ENCODE data around the gene SCN11A. TPM values are rescaled to one million over a fixed set of nuclear protein-coding genes. Genes with fewer than 3 reads are reported as not detected.
"Not testable (repeated sequence)": the region's sequence is repeated elsewhere in the genome, so short reads cannot be mapped to it uniquely, and the experiment has no call there.

Gene SCN11A
- total RNA-seq, 1 experiment from 2014 or later, result not detected

DNA sequence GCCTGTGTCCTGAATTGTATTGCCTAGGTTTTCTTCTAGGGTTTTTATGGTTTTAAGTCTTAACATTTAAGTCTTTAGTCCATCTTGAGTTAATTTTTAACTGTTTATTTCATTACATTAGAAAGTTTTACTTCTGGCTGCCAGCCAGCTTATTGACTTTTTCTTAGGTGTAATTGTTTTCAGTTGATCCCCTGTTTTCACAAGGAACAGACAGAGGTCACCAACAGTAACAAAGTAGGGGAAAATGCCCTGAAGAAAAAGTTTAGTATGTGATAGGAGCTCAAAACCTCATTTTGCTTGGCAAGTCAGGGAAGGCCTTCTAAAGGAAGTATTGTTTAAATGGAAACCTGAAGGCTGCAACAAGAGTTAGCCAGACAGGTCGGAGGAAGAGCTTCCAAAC, 10.4 kb upstream of the SCN11A start:
- no peaks in the 10 kb centered on the region for H3K4me1 ChIP-seq (ENCODE audit: insufficient read depth, low read length)
- intact Hi-C loops (cut with micrococcal nuclease), result no loop called here
- ATAC-seq (no peak), DNase-seq (no peak)
- H3K36me3 ChIP-seq (ENCODE audit: low read depth, low read length), result peaks cover under 1% of the 10 kb centered on the region; the same call in 1 of the 2 replicates
- no peaks in the 10 kb centered on the region for H3K9me2 ChIP-seq (replicated peaks; ENCODE audit: low read length)
- no peak overlapping the region for H3K27ac ChIP-seq (ENCODE audit: low read length)
- no peak overlapping the region for H3K4me3 ChIP-seq (ENCODE audit: low read length)
- no peaks in the 10 kb centered on the region for H4K20me1 ChIP-seq (ENCODE audit: low read length)
- peaks cover 18% of the 10 kb centered on the region for H3K79me2 ChIP-seq (ENCODE audit: low read length)
- POLR2A ChIA-PET (ENCODE audit: unreplicated experiment), result interaction anchor here (0.6 kb wide), 1 partner anchor 12 kb away, joined by 5 read pairs; no protein-coding TSS in a partner anchor
- BruUV-seq (replicated peaks), result no TSS peak
- no peak overlapping the region for H3K4me2 ChIP-seq (ENCODE audit: low read length)
- H2AFZ ChIP-seq (ENCODE audit: low read length), result no peak overlapping the region
- TF ChIP-seq EZH2phosphoT487 (IDR thresholded peaks at IDR 0.05; ENCODE audit: borderline replicate concordance, low read length), result no peak
- TF ChIP-seq CTCF (conservative IDR thresholded peaks at IDR 0.05; ENCODE audit: low read depth, low read length), result no peak
- TF ChIP-seq EZH2 (IDR thresholded peaks at IDR 0.05; ENCODE audit: low read length, unreplicated experiment), result no peak
- H3F3A ChIP-seq (ENCODE audit: low read length, unreplicated experiment), result no peaks in the 10 kb centered on the region
- no peaks in the 10 kb centered on the region for H3K9me3 ChIP-seq (ENCODE audit: low read length)
- H3K27me3 ChIP-seq (ENCODE audit: low read length), result no peaks in the 10 kb centered on the region
- CTCF ChIA-PET, result no interaction called here
- no peak overlapping the region for H3K9ac ChIP-seq (ENCODE audit: low read length)

DNA sequence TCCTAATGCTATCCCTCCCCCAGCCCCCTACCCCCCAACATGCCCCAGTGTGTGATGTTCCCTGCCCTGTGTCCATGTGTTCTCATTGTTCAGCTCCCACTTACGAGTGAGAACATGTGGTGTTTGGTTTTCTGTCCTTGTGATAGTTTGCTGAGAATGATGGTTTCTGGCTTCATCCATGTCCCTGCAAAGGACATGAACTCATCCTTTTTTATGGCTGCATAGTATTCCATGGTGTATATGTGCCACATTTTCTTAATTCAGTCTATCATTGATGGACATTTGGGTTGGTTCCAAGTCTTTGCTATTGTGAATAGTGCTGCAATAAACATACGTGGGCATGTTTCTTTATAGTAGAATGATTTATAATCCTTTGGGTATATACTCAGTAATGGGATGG, 9.5 kb upstream of the SCN11A start:
- H3K36me3 ChIP-seq (ENCODE audit: low read depth, low read length); H3K27me3 ChIP-seq (ENCODE audit: low read length); H3K4me3 ChIP-seq (ENCODE audit: low read length); intact Hi-C loops (cut with micrococcal nuclease); POLR2A ChIA-PET (ENCODE audit: unreplicated experiment); H3K9me2 ChIP-seq (replicated peaks; ENCODE audit: low read length); DNase-seq; H3K4me2 ChIP-seq (ENCODE audit: low read length); H3K4me1 ChIP-seq (ENCODE audit: insufficient read depth, low read length); H3F3A ChIP-seq (ENCODE audit: low read length, unreplicated experiment); CTCF ChIA-PET; H4K20me1 ChIP-seq (ENCODE audit: low read length); BruUV-seq (replicated peaks); ATAC-seq; H3K9me3 ChIP-seq (ENCODE audit: low read length); H3K27ac ChIP-seq (ENCODE audit: low read length); H2AFZ ChIP-seq (ENCODE audit: low read length); H3K9ac ChIP-seq (ENCODE audit: low read length): not testable (repeated sequence)
- peaks cover 22% of the 10 kb centered on the region for H3K79me2 ChIP-seq (ENCODE audit: low read length)

DNA sequence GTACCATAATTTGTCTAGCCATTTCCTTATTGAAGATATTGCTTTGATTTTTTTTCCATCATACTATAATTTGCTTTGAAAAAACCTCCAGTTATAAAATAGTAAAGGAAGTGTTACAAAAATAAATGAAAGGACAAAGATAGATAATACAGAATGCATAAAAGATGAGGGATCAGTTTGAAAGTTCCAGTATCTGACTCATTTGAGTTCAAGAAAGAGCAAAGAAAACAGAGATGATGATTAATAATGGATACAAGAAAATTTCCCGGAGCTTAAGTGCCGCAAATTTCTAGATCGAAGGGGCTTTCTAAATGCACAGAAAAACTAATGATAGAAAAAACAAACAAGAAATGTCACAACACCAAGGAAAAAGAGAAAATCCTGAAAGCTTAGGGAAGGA, 4.4 kb upstream of the SCN11A start:
- no peaks in the 10 kb centered on the region for H3K9me2 ChIP-seq (replicated peaks; ENCODE audit: low read length)
- DNase-seq (no peak), ATAC-seq (no peak)
- H3F3A ChIP-seq (ENCODE audit: low read length, unreplicated experiment), result no peaks in the 10 kb centered on the region
- no peak overlapping the region for H3K4me3 ChIP-seq (ENCODE audit: low read length)
- intact Hi-C loops (cut with micrococcal nuclease), result no loop called here
- H3K79me2 ChIP-seq (ENCODE audit: low read length), result peaks cover 62% of the 10 kb centered on the region
- H3K36me3 ChIP-seq (ENCODE audit: low read depth, low read length), result no peaks in the 10 kb centered on the region
- TF ChIP-seq EZH2phosphoT487 (IDR thresholded peaks at IDR 0.05; ENCODE audit: borderline replicate concordance, low read length) (no peak), EZH2 (IDR thresholded peaks at IDR 0.05; ENCODE audit: low read length, unreplicated experiment) (no peak), CTCF (conservative IDR thresholded peaks at IDR 0.05; ENCODE audit: low read depth, low read length) (no peak)
- no peaks in the 10 kb centered on the region for H3K9me3 ChIP-seq (ENCODE audit: low read length)
- POLR2A ChIA-PET (ENCODE audit: unreplicated experiment), result no interaction called here
- H4K20me1 ChIP-seq (ENCODE audit: low read length), result no peaks in the 10 kb centered on the region
- no peak overlapping the region for H3K9ac ChIP-seq (ENCODE audit: low read length)
- peaks cover 8% of the 10 kb centered on the region for H3K4me1 ChIP-seq (ENCODE audit: insufficient read depth, low read length)
- no peak overlapping the region for H2AFZ ChIP-seq (ENCODE audit: low read length)
- CTCF ChIA-PET, result no interaction called here
- H3K27me3 ChIP-seq (ENCODE audit: low read length), result no peaks in the 10 kb centered on the region
- no peak overlapping the region for H3K4me2 ChIP-seq (ENCODE audit: low read length)
- H3K27ac ChIP-seq (ENCODE audit: low read length), result no peak overlapping the region
- BruUV-seq (replicated peaks), result no TSS peak
